Effector memory CD4-positive, alpha-beta T cell (primary cell): ENCODE data around the gene TMEM171.
A peak's percentile ranks its signal among the peaks of the same experiment; 100 is the strongest.

Experiments used
- DNase-seq, 3 donors: peaks; one replicate each; pipeline ENCODE4 v3.0.0-alpha.2; 2020
- H3K27ac ChIP-seq: 2 replicates; pipeline ENCODE4 v1.7.0; 2013; ENCODE audit warnings: mild to moderate bottlenecking, low read length, moderate library complexity; ENCODE audit not compliant: insufficient read depth, poor library complexity, severe bottlenecking
- H3K27me3 ChIP-seq: replicated peaks from 2 replicates; pipeline ENCODE4 v1.7.0; 2013; ENCODE audit warnings: mild to moderate bottlenecking, low read length; ENCODE audit not compliant: insufficient read depth, control insufficient read depth, poor library complexity, severe bottlenecking
- H3K36me3 ChIP-seq: 2 replicates; pipeline ENCODE4 v1.7.0; 2013; ENCODE audit warnings: mild to moderate bottlenecking, low read length, moderate library complexity; ENCODE audit not compliant: control insufficient read depth, insufficient read depth
- H3K4me1 ChIP-seq: 2 replicates; pipeline ENCODE4 v1.7.0; 2013; ENCODE audit warnings: low read length, mild to moderate bottlenecking; ENCODE audit not compliant: control insufficient read depth, insufficient read depth, poor library complexity, severe bottlenecking
- H3K4me3 ChIP-seq: 2 replicates; pipeline ENCODE4 v1.7.0; 2013; ENCODE audit warnings: low read length, low read depth, mild to moderate bottlenecking; ENCODE audit not compliant: insufficient read depth, poor library complexity, severe bottlenecking
- H3K9me3 ChIP-seq: 2 replicates; pipeline ENCODE4 v1.7.0; 2013; ENCODE audit warnings: mild to moderate bottlenecking, low read length, moderate library complexity; ENCODE audit not compliant: control insufficient read depth

Gene TMEM171

DNA sequence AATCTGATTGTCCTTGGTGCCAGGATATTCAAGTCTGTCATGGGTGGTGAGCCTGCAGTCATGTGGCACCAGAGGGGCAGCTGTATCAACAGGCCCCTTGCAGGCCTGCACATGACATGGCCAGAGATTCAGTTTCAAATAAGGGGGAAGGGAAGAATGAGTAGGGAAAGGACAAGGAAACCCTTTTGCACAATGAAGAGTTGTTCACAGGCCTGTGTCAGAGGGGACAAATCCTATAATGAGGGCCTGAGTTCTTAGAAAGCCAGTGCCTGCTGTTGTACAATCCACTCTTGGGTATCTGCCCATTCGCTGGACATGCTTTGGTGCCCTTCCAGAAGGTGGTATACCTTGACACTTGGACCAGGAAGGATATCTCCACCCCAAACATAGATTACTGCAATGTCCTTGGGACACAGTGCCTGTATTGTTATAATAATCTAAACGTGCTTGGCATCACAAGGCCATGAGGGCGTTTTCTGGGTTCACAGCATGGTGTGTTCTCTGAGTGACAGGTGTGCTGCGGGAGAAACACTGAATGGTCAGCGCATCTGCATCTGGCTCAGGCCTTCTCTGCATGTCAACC lies 1.9 kb upstream of the TMEM171 start:
- H3K36me3 ChIP-seq = no peaks in the 10 kb centered on the region
- no peak overlapping the region for H3K4me3 ChIP-seq
- no peak overlapping the region for H3K27ac ChIP-seq
- peaks cover 9% of the 10 kb centered on the region for H3K27me3 ChIP-seq
- DNase-seq = no peak
- H3K9me3 ChIP-seq = no peaks in the 10 kb centered on the region
- H3K4me1 ChIP-seq = peaks cover 5% of the 10 kb centered on the region

DNA sequence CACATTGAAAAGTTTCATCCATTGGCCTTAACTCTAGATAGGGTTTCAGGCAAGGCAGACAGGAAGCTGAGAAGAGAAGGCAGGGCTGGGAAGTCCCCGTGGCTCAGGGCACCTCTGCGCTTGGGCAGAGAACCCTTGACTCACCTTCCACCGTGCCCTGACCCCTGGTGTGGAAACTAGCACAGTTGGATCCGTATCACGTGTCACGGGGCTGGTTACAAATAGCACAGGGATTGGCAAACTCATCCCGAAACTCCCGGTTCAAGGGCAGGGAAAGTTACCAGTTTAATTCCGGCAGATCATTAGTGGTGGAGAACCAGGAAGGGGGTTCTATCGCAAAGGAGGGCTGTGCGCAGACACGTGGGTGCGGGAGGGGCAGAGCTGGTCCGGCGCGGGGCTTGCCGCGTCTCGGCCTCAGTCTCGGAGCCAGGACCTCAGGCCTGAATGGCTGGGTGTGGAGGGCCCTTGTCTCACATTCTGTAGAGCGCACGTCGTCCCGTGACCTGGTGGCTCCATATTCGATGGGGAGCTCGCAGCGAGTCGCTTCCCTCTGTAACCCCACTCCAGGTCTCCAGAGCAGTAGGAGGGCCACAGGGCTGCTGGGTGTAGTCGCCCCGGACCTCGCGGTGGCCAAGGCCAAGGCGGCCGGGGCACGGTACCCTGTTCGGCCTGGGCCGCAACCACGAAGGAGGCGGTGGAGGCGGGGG lies 771 bp upstream of the TMEM171 start:
- H3K27ac ChIP-seq = no peak overlapping the region
- peak in 1 of 3 donors; percentile 36 for DNase-seq
- peaks cover 5% of the 10 kb centered on the region for H3K4me1 ChIP-seq
- no peak overlapping the region for H3K4me3 ChIP-seq
- H3K9me3 ChIP-seq = no peaks in the 10 kb centered on the region
- peaks cover 9% of the 10 kb centered on the region for H3K27me3 ChIP-seq
- H3K36me3 ChIP-seq = no peaks in the 10 kb centered on the region

DNA sequence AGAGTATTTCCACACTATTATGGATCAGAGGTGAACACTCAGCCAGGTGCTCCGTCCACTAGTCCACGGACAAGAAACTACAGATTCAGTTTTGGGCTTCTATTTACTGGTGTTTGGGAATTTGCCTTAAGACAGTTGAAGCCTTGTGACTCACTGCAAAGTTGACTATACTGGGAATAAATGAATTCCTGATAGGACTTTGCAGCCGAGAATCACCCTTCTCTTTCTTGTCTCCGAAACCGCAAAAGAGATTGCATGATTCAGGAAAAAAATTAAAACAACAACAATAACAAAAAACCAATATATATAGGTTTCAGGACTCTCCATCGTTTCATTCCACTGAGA lies 716 bp downstream of the TMEM171 start:
- Histone ChIP-seq H3K27ac (no peak overlapping the region), H3K27me3 (peaks cover 9% of the 10 kb centered on the region), H3K9me3 (no peaks in the 10 kb centered on the region), H3K4me1 (peaks cover 5% of the 10 kb centered on the region), H3K36me3 (no peaks in the 10 kb centered on the region), H3K4me3 (no peak overlapping the region)
- no peak for DNase-seq

DNA sequence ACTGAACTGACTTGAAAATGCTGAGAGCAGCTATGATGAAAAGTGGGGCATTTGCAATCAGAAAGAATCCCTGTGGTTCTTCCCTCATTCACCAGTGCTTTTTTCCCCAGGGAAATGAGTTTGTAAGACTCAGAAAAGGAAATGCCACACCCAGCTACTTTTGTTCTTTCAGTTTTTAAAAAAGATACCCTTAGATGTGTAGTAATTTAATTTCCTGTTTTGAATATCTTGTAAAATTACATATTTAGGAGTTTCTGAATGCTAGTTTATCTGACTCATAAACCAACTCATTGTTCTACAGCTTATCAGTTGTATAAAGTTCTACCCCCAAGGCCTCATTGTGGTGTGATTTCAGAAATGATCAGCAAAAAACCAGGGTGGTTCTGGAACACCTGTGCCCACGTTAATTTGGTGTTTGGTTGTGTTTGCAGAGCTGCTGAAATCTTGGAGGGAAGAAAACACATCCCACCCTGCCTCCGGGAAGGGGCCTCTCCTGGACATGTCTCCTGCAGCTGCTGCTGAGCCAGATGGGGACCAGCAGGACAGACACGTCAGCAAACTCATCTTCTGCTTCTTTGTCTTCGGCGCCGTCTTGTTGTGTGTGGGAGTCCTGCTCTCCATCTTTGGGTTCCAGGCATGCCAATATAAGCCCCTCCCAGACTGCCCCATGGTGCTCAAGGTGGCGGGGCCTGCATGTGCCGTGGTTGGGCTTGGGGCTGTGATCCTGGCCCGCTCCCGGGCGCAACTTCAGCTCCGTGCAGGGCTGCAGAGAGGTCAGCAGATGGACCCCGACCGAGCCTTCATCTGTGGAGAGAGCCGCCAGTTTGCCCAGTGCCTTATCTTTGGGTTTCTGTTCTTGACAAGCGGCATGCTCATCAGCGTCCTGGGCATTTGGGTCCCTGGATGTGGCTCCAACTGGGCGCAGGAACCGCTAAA lies 2.8 kb downstream of the TMEM171 start:
- H3K4me1 ChIP-seq = peaks cover 5% of the 10 kb centered on the region
- H3K9me3 ChIP-seq = no peaks in the 10 kb centered on the region
- H3K4me3 ChIP-seq = no peak overlapping the region
- DNase-seq = no peak
- H3K27ac ChIP-seq = no peak overlapping the region
- no peaks in the 10 kb centered on the region for H3K36me3 ChIP-seq
- H3K27me3 ChIP-seq = peaks cover 9% of the 10 kb centered on the region

DNA sequence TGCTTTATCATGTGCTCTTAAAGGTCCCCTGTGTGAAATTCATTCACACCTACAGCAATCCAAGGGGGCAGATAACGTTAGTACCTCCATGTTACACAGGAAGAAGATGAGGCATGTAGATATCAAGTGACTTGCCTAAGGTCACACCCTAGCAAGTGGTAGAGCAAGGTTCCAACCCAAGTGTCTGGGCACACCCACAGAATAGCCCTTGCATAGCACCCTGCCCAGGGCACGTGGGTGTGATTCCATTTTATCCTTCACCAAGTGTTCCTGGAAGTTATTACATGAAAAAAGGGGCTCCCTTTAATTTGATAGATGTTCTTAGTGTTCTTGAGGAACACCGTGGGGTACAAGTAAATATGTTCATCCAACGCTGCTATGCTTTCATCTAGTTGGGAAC lies 4.9 kb downstream of the TMEM171 start:
- Histone ChIP-seq H3K4me3 (no peak overlapping the region), H3K27ac (no peak overlapping the region), H3K27me3 (peaks cover 9% of the 10 kb centered on the region), H3K9me3 (no peaks in the 10 kb centered on the region), H3K36me3 (no peaks in the 10 kb centered on the region), H3K4me1 (peaks cover 5% of the 10 kb centered on the region)
- DNase-seq = no peak

DNA sequence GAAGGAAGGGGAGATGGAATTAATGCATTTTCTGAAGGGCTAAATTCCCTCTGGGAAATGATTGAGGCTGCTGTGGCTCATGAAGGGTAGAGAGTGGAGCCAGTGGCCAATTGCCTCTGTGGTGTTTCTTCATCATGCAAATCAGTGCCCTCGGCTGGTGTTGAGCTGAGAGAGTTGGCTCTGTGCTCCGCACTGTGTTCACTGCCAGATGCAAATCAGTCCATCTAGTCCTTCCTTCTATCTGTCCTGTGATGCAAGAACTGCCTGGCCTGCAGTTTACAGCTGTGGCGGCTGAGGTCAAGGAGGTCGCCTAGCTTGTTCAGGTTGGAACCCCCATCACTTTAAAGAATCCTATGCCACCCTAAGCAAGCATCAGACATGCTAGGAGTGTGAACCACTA lies 6.0 kb downstream of the TMEM171 start:
- Histone ChIP-seq H3K9me3 (no peaks in the 10 kb centered on the region), H3K27ac (no peak overlapping the region), H3K36me3 (no peaks in the 10 kb centered on the region), H3K27me3 (peaks cover 5% of the 10 kb centered on the region), H3K4me3 (no peak overlapping the region), H3K4me1 (peaks cover 2% of the 10 kb centered on the region)
- DNase-seq = no peak

- DNase-seq = no peak
- H3K4me1 ChIP-seq = peaks cover 2% of the 10 kb centered on the region
- no peak overlapping the region for H3K27ac ChIP-seq
- H3K4me3 ChIP-seq = no peak overlapping the region
- H3K36me3 ChIP-seq = no peaks in the 10 kb centered on the region
- no peaks in the 10 kb centered on the region for H3K27me3 ChIP-seq
- no peaks in the 10 kb centered on the region for H3K9me3 ChIP-seq
These were observed 6.6 kb downstream of the TMEM171 start for GRCh38 chr5:73126957-73127356.

GRCh38 chr5:73129143-73129542 lies 8.8 kb downstream of the TMEM171 start:
- DNase-seq = no peak
- no peaks in the 10 kb centered on the region for H3K4me1 ChIP-seq
- no peaks in the 10 kb centered on the region for H3K36me3 ChIP-seq
- no peak overlapping the region for H3K27ac ChIP-seq
- no peaks in the 10 kb centered on the region for H3K27me3 ChIP-seq
- no peak overlapping the region for H3K4me3 ChIP-seq
- no peaks in the 10 kb centered on the region for H3K9me3 ChIP-seq

- Histone ChIP-seq H3K4me1 (no peaks in the 10 kb centered on the region), H3K9me3 (no peaks in the 10 kb centered on the region), H3K27ac (no peak overlapping the region), H3K36me3 (no peaks in the 10 kb centered on the region), H3K4me3 (no peak overlapping the region), H3K27me3 (no peaks in the 10 kb centered on the region)
- DNase-seq = no peak
These were observed 10.4 kb downstream of the TMEM171 start for GRCh38 chr5:73130811-73131210.
